Activated naive CD4-positive, alpha-beta T cell (primary cell): ENCODE measurements around the gene PCMT1.
A peak's percentile ranks its signal among the peaks of the same experiment; 100 is the strongest.
"Not testable (repeated sequence)": the region's sequence is repeated elsewhere in the genome, so short reads cannot be mapped to it uniquely, and the experiment has no call there.

Source experiments
- DNase-seq, 4 experiments: peaks; one replicate each; lab custom pipeline; 2025; lab: John Stamatoyannopoulos, UW

PCMT1 gene

GRCh38 chr6:149749594-149750135, at the start of gene PCMT1:
PCMT1 (plus strand) TSS chr6:149749741; CDS start chr6:149749902, 161 bp downstream.
- peak; percentile 68 to 91 (median 74) for DNase-seq

DNA sequence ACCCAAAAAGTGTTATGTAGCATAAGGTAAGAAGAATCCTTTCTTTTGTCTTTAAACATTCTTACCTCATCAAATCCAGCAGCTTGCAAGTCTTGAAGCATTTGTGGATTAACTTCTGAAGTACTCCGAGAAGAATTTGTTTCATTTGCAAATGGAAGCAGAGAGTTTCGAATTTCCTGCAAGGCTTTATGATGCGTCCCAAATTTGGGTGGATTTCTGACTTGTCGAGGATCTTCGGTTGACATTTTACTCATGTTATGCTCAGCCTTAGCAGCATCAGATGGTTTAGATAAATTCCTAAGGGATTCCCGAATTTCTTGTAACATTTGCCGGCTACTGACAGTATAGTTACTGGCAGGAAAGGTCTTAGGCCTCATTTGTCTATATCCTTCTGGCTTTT, 47.8 kb upstream of the PCMT1 start:
- no peak for DNase-seq

DNA sequence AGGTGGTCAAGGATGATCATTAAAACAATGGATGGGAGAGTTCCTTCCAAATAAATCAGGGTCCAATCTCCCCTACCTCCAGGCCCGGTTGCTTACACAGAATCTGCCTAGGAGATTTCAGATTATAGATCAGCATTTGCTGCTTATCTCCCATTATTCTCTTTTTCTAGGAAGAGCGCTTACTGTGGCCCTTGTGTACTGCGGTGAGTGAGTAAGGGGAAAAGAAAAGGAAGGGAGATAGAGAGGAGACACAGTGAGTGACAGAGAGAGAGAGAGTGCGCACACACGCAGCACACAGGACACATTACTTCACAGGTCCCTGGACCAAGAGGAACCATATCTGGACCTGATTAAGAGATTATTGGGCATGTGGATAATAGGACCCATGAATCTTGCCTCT, 37.8 kb upstream of the PCMT1 start:
- no peak for DNase-seq

DNA sequence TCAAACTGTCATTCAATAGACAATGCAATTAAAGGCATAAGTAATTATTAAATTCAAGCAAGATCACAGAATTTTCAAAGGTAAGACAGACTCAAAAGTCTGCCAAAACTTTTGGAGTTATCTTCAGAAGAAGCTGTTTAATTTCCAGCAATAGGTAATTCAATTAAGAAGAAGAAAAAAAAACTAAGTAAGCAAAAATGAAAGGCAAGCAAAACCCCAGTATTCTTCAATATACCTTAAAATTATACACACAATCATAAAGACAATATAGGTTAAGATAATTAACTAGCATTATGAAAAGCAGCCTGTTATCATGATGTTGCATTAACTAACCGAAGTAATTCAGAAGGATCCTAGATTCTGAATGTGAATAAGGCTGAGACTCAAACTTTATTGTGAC, 35.1 kb upstream of the PCMT1 start:
- DNase-seq = no peak

DNA sequence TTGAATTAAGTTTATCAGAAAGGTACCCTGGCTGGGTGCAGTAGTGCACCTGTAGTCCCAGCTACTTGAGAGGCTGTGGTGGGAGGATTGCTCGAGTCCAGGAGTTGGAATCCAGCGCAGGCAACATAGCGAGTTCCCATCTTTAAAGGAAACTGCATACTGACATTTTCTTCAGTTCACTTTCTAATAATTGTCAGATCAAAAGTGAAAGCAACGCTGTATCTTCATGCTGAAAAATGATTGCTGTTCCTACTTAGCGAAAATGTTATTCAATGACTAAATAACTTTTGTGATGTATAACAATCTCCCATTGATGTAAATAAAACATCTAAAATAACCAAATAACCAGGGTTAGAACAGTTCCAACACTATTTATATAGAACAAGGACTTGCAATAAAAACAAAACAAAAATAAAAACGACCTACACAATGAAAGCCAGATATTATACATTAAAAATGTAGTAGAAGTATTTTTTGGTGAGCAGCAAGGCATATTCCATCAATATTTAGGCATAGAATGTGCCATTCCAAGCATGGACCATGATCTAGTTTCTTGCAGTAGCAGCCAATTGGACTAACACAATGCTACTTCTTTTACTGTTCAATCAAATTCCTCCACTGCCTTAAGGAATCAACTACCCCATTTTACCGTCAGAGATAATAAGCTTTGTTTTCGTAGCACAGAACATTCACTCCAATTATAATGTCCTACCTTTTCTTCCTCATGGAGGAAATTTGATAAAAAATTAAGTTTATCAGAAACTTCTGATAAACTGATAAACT, 33.2 kb upstream of the PCMT1 start:
- DNase-seq = no peak

DNA sequence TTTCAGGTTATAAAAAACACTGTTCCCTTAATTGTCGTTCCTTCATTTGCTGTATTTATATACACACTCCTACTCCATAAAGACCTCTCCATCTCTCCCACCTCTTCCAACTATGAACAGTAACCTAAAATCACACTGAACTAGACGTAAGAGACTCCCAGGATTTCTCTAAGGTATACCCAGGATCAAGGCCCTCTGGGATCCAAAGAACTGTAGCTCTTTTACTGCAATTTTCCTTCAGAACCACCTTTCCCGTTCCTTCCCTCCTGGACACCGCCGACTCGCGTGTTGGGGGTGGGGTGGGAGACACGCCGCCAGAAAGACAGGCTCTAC, 32.3 kb upstream of the PCMT1 start:
- no peak for DNase-seq

DNA sequence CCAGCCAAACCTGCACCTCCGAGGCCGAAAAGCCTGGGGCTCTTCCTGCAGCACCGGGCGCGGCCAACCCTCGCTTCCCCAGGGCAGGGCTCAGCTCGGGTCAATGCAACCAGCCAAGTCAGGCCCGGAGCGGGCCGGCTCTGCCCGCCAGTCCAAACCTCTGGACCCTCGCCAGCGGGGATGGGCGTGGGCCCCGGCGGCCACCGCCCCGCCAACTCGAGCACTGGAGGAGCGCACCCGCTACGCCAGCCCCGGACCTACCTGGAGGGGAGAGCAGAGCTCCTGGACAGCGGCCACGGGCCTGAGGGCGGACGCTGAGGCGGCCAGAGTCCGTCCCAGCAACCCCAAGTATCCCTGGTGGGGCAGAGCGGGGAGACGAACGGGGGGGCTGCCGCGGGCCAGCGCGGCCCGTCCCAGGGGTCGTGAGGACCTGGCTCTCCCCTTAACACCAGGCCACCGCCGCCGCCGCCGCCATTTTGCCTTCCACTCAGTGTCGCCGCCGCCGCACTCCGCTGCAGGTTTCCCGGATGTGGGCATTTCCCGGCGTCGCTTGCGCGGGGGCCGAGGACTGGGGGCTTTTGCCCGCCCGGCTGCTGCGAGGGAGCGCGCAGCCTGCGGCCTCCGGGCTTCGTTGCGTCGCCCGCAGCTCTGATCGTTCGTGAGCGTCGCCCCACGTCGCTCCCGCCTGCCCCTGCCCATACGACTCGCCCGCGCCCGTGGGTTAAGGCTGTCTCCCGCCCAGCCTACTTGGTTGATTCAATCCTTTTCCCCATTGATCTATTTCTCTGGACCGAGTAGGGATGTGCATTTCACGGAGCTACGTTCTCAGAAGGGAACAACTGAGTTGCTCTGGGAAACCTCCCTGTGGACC, 31.7 kb upstream of the PCMT1 start, which contains the start of gene LATS1:
LATS1 (minus strand) TSS at position 514 of the 871 bp plus-strand sequence. CDS start 15,975 bp downstream, outside the sequence.
- peak; percentile 73 to 90 (median 88) for DNase-seq

DNA sequence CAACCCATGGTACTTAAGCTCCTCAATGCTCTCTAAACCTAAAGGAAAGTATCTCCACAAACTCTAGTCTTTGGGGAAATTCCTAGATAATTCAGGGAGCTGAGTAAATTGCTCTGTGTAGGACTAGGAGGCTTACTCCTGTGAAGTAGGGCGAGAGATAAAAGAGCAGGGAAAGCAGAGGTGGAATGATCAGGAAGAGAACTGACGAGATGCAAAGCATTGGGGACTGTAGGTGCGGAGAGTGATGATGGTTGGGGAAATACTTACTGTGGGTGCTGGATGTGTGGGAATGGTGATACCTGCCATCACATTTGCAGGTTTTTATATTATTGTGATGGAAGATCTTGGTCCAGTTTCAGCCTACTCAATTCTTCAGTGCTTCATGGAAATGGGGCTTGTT, 30.0 kb upstream of the PCMT1 start:
- DNase-seq = no peak

DNA sequence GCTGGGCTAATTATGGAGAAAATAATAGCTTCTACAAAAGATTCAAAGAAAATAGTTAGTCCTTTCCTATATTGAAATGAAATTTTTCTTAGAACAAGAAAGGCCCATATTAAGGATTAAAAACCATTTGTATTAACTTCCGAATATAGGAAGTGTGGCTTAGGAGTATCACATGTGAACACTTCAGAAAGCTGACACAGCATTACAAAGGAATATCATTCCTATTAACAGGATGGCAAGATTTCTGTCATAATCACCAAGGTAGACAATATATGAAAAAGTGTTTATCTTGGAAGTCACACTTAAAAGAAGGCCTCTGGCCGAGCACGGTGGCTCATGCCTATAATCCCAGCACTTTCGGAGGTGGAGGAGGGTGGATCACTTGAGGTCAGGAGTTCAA, 26.3 kb upstream of the PCMT1 start:
- no peak for DNase-seq

GRCh38 chr6:149723771-149724417, 25.6 kb upstream of the PCMT1 start:
- DNase-seq = no peak

DNA sequence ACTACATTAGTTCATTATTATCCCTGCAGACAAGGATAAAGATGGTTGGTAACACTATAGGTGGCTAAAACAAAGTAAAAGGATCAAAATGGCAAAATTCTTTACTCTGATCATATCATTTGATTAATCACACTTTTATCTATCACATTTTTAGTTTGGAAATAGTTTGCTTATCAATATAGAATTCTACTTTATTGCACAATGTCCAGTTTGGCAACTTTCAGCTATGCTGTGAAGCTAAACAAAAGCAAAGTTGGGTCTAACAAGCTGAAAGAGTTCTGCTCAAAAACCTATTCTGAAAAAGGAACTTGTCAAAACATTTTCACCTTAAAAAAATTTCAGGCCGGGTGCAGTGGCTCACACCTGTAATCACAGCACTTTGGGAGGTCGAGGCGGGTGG, 23.8 kb upstream of the PCMT1 start:
- DNase-seq = no peak

DNA sequence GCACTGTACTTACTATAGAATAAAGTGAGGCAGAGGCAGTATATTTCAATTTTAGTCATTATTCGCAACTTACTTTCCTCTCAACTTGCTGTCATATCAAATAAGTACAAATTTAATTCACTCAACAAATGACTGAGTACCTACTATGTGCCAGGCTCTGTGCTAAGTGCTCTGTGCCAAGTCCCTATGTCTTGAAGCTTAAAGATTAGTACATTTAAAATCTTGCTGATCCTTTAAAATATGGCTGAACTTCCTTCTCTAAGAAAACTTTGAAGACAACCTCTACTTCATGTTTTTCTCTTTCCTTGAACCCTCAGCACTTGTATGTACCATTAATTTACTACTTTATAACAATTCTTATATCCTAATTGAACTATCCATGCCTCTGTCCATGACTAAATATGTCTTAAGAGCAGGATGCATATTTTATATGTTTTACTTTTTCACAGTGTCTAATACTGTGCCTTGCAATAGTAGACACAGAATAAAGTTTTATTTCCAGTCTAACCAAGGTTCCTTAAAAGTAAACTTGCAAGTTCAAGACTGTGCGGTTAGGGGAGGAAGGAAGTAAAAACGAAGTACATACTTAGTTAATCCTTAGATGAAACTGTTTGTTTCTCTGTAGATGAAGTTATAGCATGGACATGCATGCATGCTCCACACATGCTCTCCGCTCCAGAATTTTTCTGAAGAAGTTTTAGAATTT, 21.6 kb upstream of the PCMT1 start:
- DNase-seq = no peak

GRCh38 chr6:149728499-149729234, 20.9 kb upstream of the PCMT1 start:
- DNase-seq = no peak

- DNase-seq = no peak
These were observed 19.7 kb upstream of the PCMT1 start for GRCh38 chr6:149729824-149730223.

DNA sequence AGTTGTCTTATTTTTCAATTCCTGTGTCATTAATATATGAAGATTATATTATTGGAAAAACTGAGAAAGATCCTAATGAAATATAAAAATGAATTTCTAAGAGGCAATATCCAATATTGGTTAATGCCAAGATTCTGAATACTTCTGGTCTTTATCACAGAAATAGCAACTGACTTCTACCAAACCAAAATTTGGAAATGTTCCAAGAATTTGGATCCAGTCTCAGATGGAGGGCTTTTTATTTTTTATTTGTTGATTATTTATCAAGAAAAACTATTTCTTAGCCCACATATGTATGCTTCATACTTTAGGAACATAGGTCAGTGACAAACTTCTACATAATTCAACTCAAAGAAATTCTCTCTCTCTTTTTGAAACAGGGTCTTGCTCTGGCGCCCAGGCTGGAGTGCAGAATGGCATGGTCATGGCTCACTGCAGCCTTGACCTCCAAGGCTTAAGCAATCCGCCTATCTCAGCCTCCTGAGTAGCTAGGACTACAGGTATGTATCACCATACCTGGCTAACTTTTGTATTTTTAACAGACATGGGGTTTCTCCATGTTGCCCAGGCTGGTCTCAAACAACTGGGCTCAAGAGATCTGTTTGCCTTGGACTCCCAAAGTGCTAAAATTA, 16.3 kb upstream of the PCMT1 start:
- DNase-seq = no peak

GRCh38 chr6:149734915-149735314, 14.6 kb upstream of the PCMT1 start:
- no peak for DNase-seq

- DNase-seq = not testable (repeated sequence)
These were observed 4.3 kb upstream of the PCMT1 start for GRCh38 chr6:149745252-149745651.

- DNase-seq = peak; percentile 79 to 90 (median 84)
These were observed 3.2 kb upstream of the PCMT1 start, which contains the start of gene NUP43 for GRCh38 chr6:149746147-149746946. NUP43 (minus strand) TSS chr6:149746529; CDS start chr6:149746495, 34 bp downstream.

- DNase-seq = not testable (repeated sequence)
These were observed 403 bp upstream of the PCMT1 start for GRCh38 chr6:149749082-149749593.
